Measurements from ENCODE around the gene CCDC154. TPM values are rescaled to one million over a fixed set of nuclear protein-coding genes. Genes with fewer than 3 reads are reported as not detected.
A peak's percentile ranks its signal among the peaks of the same experiment; 100 is the strongest.

The CCDC154 gene
- total and polyA plus RNA-seq, 9 of the 15 experiments (the other 6 are each of a cell fraction or from before 2014, with no cell fraction given) = 0.15 to 1.4 (median 0.20) TPM; not detected in 5

- TF ChIP-seq MED1 (CRISPR knock-in tag; IDR thresholded peaks at IDR 0.05; ENCODE audit: borderline replicate concordance) (no peak), TEAD2 (tag; IDR thresholded peaks at IDR 0.05) (no peak), ZNF311 (CRISPR knock-in tag; IDR thresholded peaks at IDR 0.05) (no peak), ZKSCAN8 (CRISPR knock-in tag; IDR thresholded peaks at IDR 0.05) (no peak), TCF15 (CRISPR knock-in tag; IDR thresholded peaks at IDR 0.05) (no peak), ZNF696 (CRISPR knock-in tag; conservative IDR thresholded peaks at IDR 0.05) (no peak), ZMIZ1 (IDR thresholded peaks at IDR 0.05; ENCODE audit: low read depth in 2 of 2, low read length in 2 of 2) (no peak), FOXA1 (IDR thresholded peaks at IDR 0.05; ENCODE audit: borderline replicate concordance) (no peak), E2F6 (IDR thresholded peaks at IDR 0.05; ENCODE audit: borderline replicate concordance in 1 of 2, extremely low read depth in 1 of 2, insufficient read depth in 1 of 2, insufficient read length in 1 of 2, low read depth in 1 of 2, low read length in 1 of 2, poor library complexity in 1 of 2, severe bottlenecking in 1 of 2) (no peak), SAP30 (IDR thresholded peaks at IDR 0.05; ENCODE audit: borderline replicate concordance, insufficient read depth, low read depth, low read length, poor library complexity, severe bottlenecking) (no peak), ZNF639 (CRISPR knock-in tag; conservative IDR thresholded peaks at IDR 0.05 in 1 of 2, IDR thresholded peaks at IDR 0.05 in 1 of 2) (no peak), POLR3A (IDR thresholded peaks at IDR 0.05; ENCODE audit: borderline replicate concordance, extremely low read depth, insufficient read depth, insufficient read length) (no peak), THRAP3 (IDR thresholded peaks at IDR 0.05; ENCODE audit: borderline replicate concordance) (no peak), MIER1 (IDR thresholded peaks at IDR 0.05; ENCODE audit: low read depth) (no peak), FOXK2 (conservative IDR thresholded peaks at IDR 0.05 in 1 of 2, IDR thresholded peaks at IDR 0.05 in 1 of 2; ENCODE audit: low read depth in 2 of 2) (0 out of 4 replicates have a peak, but pooled peaks of 1 of the 2 experiments have one; percentile 22), NBN (IDR thresholded peaks at IDR 0.05; ENCODE audit: low read depth) (peak; percentile 56; the same call in 1 of the 2 replicates), ZNF778 (CRISPR knock-in tag; IDR thresholded peaks at IDR 0.05) (no peak)
Measured at GRCh38 chr16:1472974-1473373, 28.6 kb upstream of the CCDC154 start (continued).
